ENCODE measurements around the gene SH2D3C.

SH2D3C gene

GRCh38 chr9:127700594-127701255 lies 77.7 kb downstream of the SH2D3C start:
- H3K4me2 ChIP-seq (ENCODE audit: low read length), result no peak overlapping the region
- no peak overlapping the region for H3K14ac ChIP-seq (ENCODE audit: low read length)
- DNase-seq, result no peak
- peaks cover 3% of the 10 kb centered on the region for H3K79me1 ChIP-seq (ENCODE audit: low read length)
- H2AK5ac ChIP-seq (ENCODE audit: low read length), result no peak overlapping the region
- H3K4me3 ChIP-seq (ENCODE audit: low read depth, low read length), result no peak overlapping the region
- no peak overlapping the region for H4K91ac ChIP-seq (ENCODE audit: low read depth, low read length)
- no peak overlapping the region for H3K4ac ChIP-seq (ENCODE audit: low read depth, low read length)
- H2AFZ ChIP-seq (ENCODE audit: insufficient read depth, low read length, poor library complexity), result no peak overlapping the region
- no CpG with 5 or more reads among the region's 5 CpGs for WGBS (ENCODE audit: extremely low coverage, insufficient coverage, insufficient read length)
- H3K4me1 ChIP-seq (ENCODE audit: control insufficient read depth in 1 of 2, insufficient read depth in 2 of 2, low read length in 2 of 2), result peaks cover 0 to 3% of the 10 kb centered on the region in 2 experiments
- no peak overlapping the region for H2BK120ac ChIP-seq (ENCODE audit: insufficient read depth, low read length, poor library complexity)
- no peaks in the 10 kb centered on the region for H3K27me3 ChIP-seq (ENCODE audit: insufficient read depth, low read length)
- no peak overlapping the region for H2BK12ac ChIP-seq (ENCODE audit: low read length)
- no peaks in the 10 kb centered on the region for H3K36me3 ChIP-seq (ENCODE audit: control insufficient read depth in 1 of 2, insufficient read depth in 2 of 2, low read length in 2 of 2)
- H4K8ac ChIP-seq (ENCODE audit: low read depth, low read length), result no peak overlapping the region
- no peak overlapping the region for H4K12ac ChIP-seq (ENCODE audit: low read depth, low read length)
- H3K23ac ChIP-seq (ENCODE audit: low read length), result no peak overlapping the region
- H3K9me3 ChIP-seq (ENCODE audit: insufficient read depth, low read depth, low read length), result no peaks in the 10 kb centered on the region
- no peak overlapping the region for H3K27ac ChIP-seq (ENCODE audit: low read depth, low read length)
- no peak overlapping the region for H2BK5ac ChIP-seq (ENCODE audit: low read depth, low read length, poor library complexity)
- H3K18ac ChIP-seq (ENCODE audit: low read length), result no peak overlapping the region
- no peak overlapping the region for H3K9ac ChIP-seq (ENCODE audit: low read length)
- H3K79me2 ChIP-seq (ENCODE audit: control insufficient read depth, insufficient read depth, low read length, poor library complexity), result no peaks in the 10 kb centered on the region

- Histone ChIP-seq H4K12ac (ENCODE audit: low read depth, low read length) (no peak overlapping the region), H4K8ac (ENCODE audit: low read depth, low read length) (no peak overlapping the region), H3K27ac (ENCODE audit: low read depth, low read length) (no peak overlapping the region), H2BK120ac (ENCODE audit: insufficient read depth, low read length, poor library complexity) (no peak overlapping the region), H3K9ac (ENCODE audit: low read length) (no peak overlapping the region), H3K4ac (ENCODE audit: low read depth, low read length) (no peak overlapping the region), H3K27me3 (ENCODE audit: insufficient read depth, low read length) (no peaks in the 10 kb centered on the region), H3K23ac (ENCODE audit: low read length) (no peak overlapping the region), H3K18ac (ENCODE audit: low read length) (no peak overlapping the region), H2BK5ac (ENCODE audit: low read depth, low read length, poor library complexity) (no peak overlapping the region), H3K4me2 (ENCODE audit: low read length) (no peak overlapping the region), H3K4me1 (ENCODE audit: control insufficient read depth in 1 of 2, insufficient read depth in 2 of 2, low read length in 2 of 2) (peaks cover 0 to 3% of the 10 kb centered on the region in 2 experiments), H2AFZ (ENCODE audit: insufficient read depth, low read length, poor library complexity) (no peak overlapping the region), H3K79me2 (ENCODE audit: control insufficient read depth, insufficient read depth, low read length, poor library complexity) (no peaks in the 10 kb centered on the region), H2AK5ac (ENCODE audit: low read length) (no peak overlapping the region), H2BK12ac (ENCODE audit: low read length) (no peak overlapping the region), H3K14ac (ENCODE audit: low read length) (no peak overlapping the region), H3K36me3 (ENCODE audit: control insufficient read depth in 1 of 2, insufficient read depth in 2 of 2, low read length in 2 of 2) (no peaks in the 10 kb centered on the region), H3K9me3 (ENCODE audit: insufficient read depth, low read depth, low read length) (no peaks in the 10 kb centered on the region), H3K79me1 (ENCODE audit: low read length) (peaks cover 3% of the 10 kb centered on the region), H3K4me3 (ENCODE audit: low read depth, low read length) (no peak overlapping the region), H4K91ac (ENCODE audit: low read depth, low read length) (no peak overlapping the region)
- DNase-seq, result no peak
- no CpG with 5 or more reads among the region's 2 CpGs for WGBS (ENCODE audit: extremely low coverage, insufficient coverage, insufficient read length)
Observed at GRCh38 chr9:127700140-127700539, 78.3 kb downstream of the SH2D3C start.

GRCh38 chr9:127698985-127699670 lies 79.3 kb downstream of the SH2D3C start:
- H3K4me2 ChIP-seq (ENCODE audit: low read length), result peak overlapping the region; percentile 92
- DNase-seq, result peak; percentile 96 to 98
- no peak overlapping the region for H2AK5ac ChIP-seq (ENCODE audit: low read length)
- H3K4me1 ChIP-seq (ENCODE audit: control insufficient read depth in 1 of 2, insufficient read depth in 2 of 2, low read length in 2 of 2), result peaks cover 0 to 3% of the 10 kb centered on the region in 2 experiments
- peak overlapping the region; percentile 76 for H4K8ac ChIP-seq (ENCODE audit: low read depth, low read length)
- no peak overlapping the region for H2BK12ac ChIP-seq (ENCODE audit: low read length)
- H2BK120ac ChIP-seq (ENCODE audit: insufficient read depth, low read length, poor library complexity), result peak overlapping the region; percentile 1
- H3K18ac ChIP-seq (ENCODE audit: low read length), result peak overlapping the region; percentile 4
- peak overlapping the region; percentile 24 for H2AFZ ChIP-seq (ENCODE audit: insufficient read depth, low read length, poor library complexity)
- H3K79me2 ChIP-seq (ENCODE audit: control insufficient read depth, insufficient read depth, low read length, poor library complexity), result no peaks in the 10 kb centered on the region
- H3K27ac ChIP-seq (ENCODE audit: low read depth, low read length), result no peak overlapping the region
- no CpG with 5 or more reads among the region's 41 CpGs for WGBS (ENCODE audit: extremely low coverage, insufficient coverage, insufficient read length)
- H3K9ac ChIP-seq (ENCODE audit: low read length), result no peak overlapping the region
- H3K23ac ChIP-seq (ENCODE audit: low read length), result no peak overlapping the region
- peak overlapping the region; percentile 46 for H3K4me3 ChIP-seq (ENCODE audit: low read depth, low read length)
- H3K9me3 ChIP-seq (ENCODE audit: insufficient read depth, low read depth, low read length), result no peaks in the 10 kb centered on the region
- H3K27me3 ChIP-seq (ENCODE audit: insufficient read depth, low read length), result no peaks in the 10 kb centered on the region
- peak overlapping the region; percentile 60 for H4K12ac ChIP-seq (ENCODE audit: low read depth, low read length)
- H3K14ac ChIP-seq (ENCODE audit: low read length), result peak overlapping the region; percentile 18
- H3K79me1 ChIP-seq (ENCODE audit: low read length), result peaks cover 3% of the 10 kb centered on the region
- peak overlapping the region; percentile 40 for H4K91ac ChIP-seq (ENCODE audit: low read depth, low read length)
- H3K36me3 ChIP-seq (ENCODE audit: control insufficient read depth in 1 of 2, insufficient read depth in 2 of 2, low read length in 2 of 2), result no peaks in the 10 kb centered on the region
- peak overlapping the region; percentile 5 for H3K4ac ChIP-seq (ENCODE audit: low read depth, low read length)
- H2BK5ac ChIP-seq (ENCODE audit: low read depth, low read length, poor library complexity), result no peak overlapping the region

- H3K9me3 ChIP-seq (ENCODE audit: insufficient read depth, low read depth, low read length), result no peaks in the 10 kb centered on the region
- no peak overlapping the region for H3K4me2 ChIP-seq (ENCODE audit: low read length)
- H3K27me3 ChIP-seq (ENCODE audit: insufficient read depth, low read length), result no peaks in the 10 kb centered on the region
- no peak overlapping the region for H4K8ac ChIP-seq (ENCODE audit: low read depth, low read length)
- H3K79me1 ChIP-seq (ENCODE audit: low read length), result peaks cover 3% of the 10 kb centered on the region
- H3K14ac ChIP-seq (ENCODE audit: low read length), result no peak overlapping the region
- WGBS (ENCODE audit: extremely low coverage, insufficient coverage, insufficient read length), result no CpG with 5 or more reads among the region's 5 CpGs
- no peak overlapping the region for H4K12ac ChIP-seq (ENCODE audit: low read depth, low read length)
- no peaks in the 10 kb centered on the region for H3K79me2 ChIP-seq (ENCODE audit: control insufficient read depth, insufficient read depth, low read length, poor library complexity)
- no peak overlapping the region for H2BK12ac ChIP-seq (ENCODE audit: low read length)
- no peak overlapping the region for H2AK5ac ChIP-seq (ENCODE audit: low read length)
- DNase-seq, result no peak
- H2AFZ ChIP-seq (ENCODE audit: insufficient read depth, low read length, poor library complexity), result no peak overlapping the region
- no peak overlapping the region for H3K4ac ChIP-seq (ENCODE audit: low read depth, low read length)
- peaks cover 0 to 3% of the 10 kb centered on the region in 2 experiments for H3K4me1 ChIP-seq (ENCODE audit: control insufficient read depth in 1 of 2, insufficient read depth in 2 of 2, low read length in 2 of 2)
- no peak overlapping the region for H3K4me3 ChIP-seq (ENCODE audit: low read depth, low read length)
- H3K27ac ChIP-seq (ENCODE audit: low read depth, low read length), result no peak overlapping the region
- H3K9ac ChIP-seq (ENCODE audit: low read length), result no peak overlapping the region
- H3K23ac ChIP-seq (ENCODE audit: low read length), result no peak overlapping the region
- no peak overlapping the region for H4K91ac ChIP-seq (ENCODE audit: low read depth, low read length)
- no peak overlapping the region for H3K18ac ChIP-seq (ENCODE audit: low read length)
- H2BK5ac ChIP-seq (ENCODE audit: low read depth, low read length, poor library complexity), result no peak overlapping the region
- no peaks in the 10 kb centered on the region for H3K36me3 ChIP-seq (ENCODE audit: control insufficient read depth in 1 of 2, insufficient read depth in 2 of 2, low read length in 2 of 2)
- H2BK120ac ChIP-seq (ENCODE audit: insufficient read depth, low read length, poor library complexity), result no peak overlapping the region
Observed at GRCh38 chr9:127698386-127698785, 80.1 kb downstream of the SH2D3C start.
